Astrocyte of the cerebellum (primary cell): ENCODE data around the gene RASA3.
A peak's percentile ranks its signal among the peaks of the same experiment; 100 is the strongest.
"Not testable (repeated sequence)": the region's sequence is repeated elsewhere in the genome, so short reads cannot be mapped to it uniquely, and the experiment has no call there.

Experiments used
- DNase-seq: peaks from one replicate; pipeline ENCODE4 v3.0.0-alpha.2; 2011; ENCODE audit warnings: low read depth
- H3K4me3 ChIP-seq: 2 replicates; pipeline ENCODE4 v1.5.1; 2011; ENCODE audit warnings: mild to moderate bottlenecking, low read depth, low read length, moderate library complexity
- in situ Hi-C: cut with HindIII; loops from 2 replicates; pipeline ENCODE4 v1.10.0; 2017; ENCODE audit warnings: low sequenced_read_pairs
- TF ChIP-seq, protein P1 (sequence below): IDR thresholded peaks from 2 replicates; pipeline ENCODE4 v1.5.1; 2012; ENCODE audit warnings: low read length, low read depth, moderate library complexity, mild to moderate bottlenecking; ENCODE audit errors: missing control alignments

RASA3 gene

GRCh38 chr13:114115796-114116195 lies 16.6 kb downstream of the RASA3 start:
- in situ Hi-C loops, result no loop called here
- no peak overlapping the region for H3K4me3 ChIP-seq
- no peak for DNase-seq
- TF ChIP-seq, protein P1, sequence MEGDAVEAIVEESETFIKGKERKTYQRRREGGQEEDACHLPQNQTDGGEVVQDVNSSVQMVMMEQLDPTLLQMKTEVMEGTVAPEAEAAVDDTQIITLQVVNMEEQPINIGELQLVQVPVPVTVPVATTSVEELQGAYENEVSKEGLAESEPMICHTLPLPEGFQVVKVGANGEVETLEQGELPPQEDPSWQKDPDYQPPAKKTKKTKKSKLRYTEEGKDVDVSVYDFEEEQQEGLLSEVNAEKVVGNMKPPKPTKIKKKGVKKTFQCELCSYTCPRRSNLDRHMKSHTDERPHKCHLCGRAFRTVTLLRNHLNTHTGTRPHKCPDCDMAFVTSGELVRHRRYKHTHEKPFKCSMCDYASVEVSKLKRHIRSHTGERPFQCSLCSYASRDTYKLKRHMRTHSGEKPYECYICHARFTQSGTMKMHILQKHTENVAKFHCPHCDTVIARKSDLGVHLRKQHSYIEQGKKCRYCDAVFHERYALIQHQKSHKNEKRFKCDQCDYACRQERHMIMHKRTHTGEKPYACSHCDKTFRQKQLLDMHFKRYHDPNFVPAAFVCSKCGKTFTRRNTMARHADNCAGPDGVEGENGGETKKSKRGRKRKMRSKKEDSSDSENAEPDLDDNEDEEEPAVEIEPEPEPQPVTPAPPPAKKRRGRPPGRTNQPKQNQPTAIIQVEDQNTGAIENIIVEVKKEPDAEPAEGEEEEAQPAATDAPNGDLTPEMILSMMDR, result no peak

DNA sequence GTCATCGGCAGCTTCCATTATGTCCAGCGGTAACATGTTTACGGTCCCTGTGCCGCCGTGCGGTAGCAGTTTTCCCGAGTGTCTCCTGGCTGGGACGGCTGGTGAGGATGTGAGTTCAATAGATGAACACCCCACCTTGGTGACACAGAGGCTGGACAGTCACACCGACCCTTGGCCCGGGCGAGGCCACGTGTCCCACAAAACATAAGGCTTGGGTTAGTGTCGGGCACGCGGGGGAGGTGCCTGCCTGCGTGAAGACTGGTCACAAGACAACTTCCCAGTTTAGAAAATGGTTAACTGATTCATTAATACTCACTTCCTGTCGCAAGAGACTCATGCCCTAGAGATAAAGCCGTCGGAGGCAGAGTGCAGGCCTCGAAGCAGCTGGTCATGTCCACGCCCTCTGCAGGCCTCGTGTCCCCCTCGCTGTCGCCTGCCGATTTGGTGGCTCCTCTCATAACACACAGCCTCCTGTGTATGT lies 17.2 kb downstream of the RASA3 start:
- TF ChIP-seq, protein P1, result no peak
- no peak overlapping the region for H3K4me3 ChIP-seq
- in situ Hi-C loops, result no loop called here
- no peak for DNase-seq

- in situ Hi-C loops, result loop anchor here (5.0 kb wide), 2 partner anchors 53 to 57 kb away; no protein-coding TSS in a partner anchor
- DNase-seq, H3K4me3 ChIP-seq: not testable (repeated sequence)
These were observed 17.8 kb downstream of the RASA3 start for GRCh38 chr13:114114666-114115065.

DNA sequence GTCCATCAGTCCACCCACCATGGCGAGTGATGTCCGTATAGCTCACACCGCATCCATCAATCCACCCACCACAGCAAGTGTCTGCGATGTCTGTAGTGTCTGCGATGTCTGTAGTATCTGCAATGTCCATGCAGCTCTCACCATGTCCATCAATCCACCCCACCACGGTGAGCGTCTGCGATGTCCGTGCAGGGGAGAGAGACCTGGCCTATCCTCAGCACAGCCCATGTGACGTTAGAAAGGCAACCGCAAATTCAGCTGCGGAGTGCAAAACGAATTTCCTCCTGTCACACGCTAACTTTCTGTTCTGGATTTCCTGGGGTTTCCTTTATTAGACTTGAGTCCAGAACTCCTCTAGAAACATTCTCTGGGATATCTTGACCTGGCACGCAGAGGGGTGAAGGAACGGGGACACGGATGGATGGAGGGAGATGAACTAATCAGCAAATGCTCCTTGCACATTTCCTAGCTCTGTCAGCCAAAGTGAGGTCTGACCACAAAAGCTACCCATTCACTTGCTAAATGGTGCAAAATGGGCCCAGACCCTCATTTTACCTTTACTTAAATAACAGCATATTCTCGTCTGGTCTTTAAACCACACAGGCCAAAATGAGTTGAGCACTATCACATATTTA lies 18.3 kb downstream of the RASA3 start:
- DNase-seq, result no peak
- TF ChIP-seq, protein P1, result no peak
- in situ Hi-C loops, result loop anchor here (5.0 kb wide), 2 partner anchors 53 to 57 kb away; no protein-coding TSS in a partner anchor
- H3K4me3 ChIP-seq, result no peak overlapping the region

- in situ Hi-C loops, result loop anchor here (5.0 kb wide), 2 partner anchors 54 to 56 kb away; no protein-coding TSS in a partner anchor
- not testable (repeated sequence) for DNase-seq, H3K4me3 ChIP-seq
These were observed 19.0 kb downstream of the RASA3 start for GRCh38 chr13:114113395-114113794.

- H3K4me3 ChIP-seq, result no peak overlapping the region
- no peak for DNase-seq
- TF ChIP-seq, protein P1, result peak; percentile 7
- in situ Hi-C loops, result loop anchor here (5.0 kb wide), 2 partner anchors 54 to 56 kb away; no protein-coding TSS in a partner anchor
These were observed 19.5 kb downstream of the RASA3 start for GRCh38 chr13:114112826-114113322.

DNA sequence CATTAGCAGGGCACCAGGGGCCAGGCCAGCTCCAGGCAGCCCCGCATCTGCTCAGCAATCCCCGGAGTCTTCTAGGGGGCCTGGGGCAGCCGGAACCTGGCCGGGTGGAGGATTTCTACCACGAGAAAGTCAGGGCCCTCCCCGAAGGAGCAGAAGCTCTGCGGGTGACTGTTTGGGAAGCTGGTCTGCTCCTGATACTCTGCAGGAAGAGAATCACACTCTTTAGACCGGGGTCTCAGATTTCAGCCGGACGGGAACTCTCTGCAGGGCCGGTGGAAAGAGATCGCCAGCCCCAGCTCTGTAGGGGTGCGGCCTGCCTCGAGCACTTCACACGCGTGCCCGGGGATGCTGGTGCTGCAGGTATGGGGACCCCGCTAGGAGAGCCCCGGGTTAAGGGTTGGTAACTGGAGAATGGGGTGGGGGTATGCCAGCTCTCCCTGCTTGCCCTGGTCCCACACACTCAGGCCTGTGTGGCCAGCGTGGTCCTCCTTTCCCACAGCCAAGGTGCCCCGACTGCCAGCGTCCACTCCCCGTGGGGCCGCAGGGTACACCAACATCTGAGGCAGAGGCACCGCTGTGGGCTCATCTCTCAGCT lies 20.1 kb downstream of the RASA3 start:
- no peak overlapping the region for H3K4me3 ChIP-seq
- in situ Hi-C loops, result loop anchor here (5.0 kb wide), 2 partner anchors 55 kb away; no protein-coding TSS in a partner anchor
- TF ChIP-seq, protein P1, result no peak
- no peak for DNase-seq
